ENCODE results near the gene SEZ6. TPM values are rescaled to one million over a fixed set of nuclear protein-coding genes. Genes with fewer than 3 reads are reported as not detected.

The SEZ6 gene
- total RNA-seq (2022) (not detected in 2 replicates), Bru-seq, nascent RNA (not detected), BruChase-seq, experiment 1, labeled RNA remaining after a 6-hour chase (not detected), BruChase-seq, experiment 2, labeled RNA remaining after a 2-hour chase (percentile 5 among the genes with signal in this experiment)
- long read RNA-seq, partial matches to known transcripts, result 0 of 2 reads
- long read RNA-seq, other reads (novel, unspliced or antisense), result 2 of 2 reads

GRCh38 chr17:29005936-29006511, at the start of gene SEZ6:
Gene SEZ6 (minus strand): TSS chr17:29006033. CDS start chr17:29005869, 164 bp downstream.
- Mint-ChIP-seq H3K27me3 (ENCODE audit: unreplicated experiment) (peaks cover 96% of the 10 kb centered on the region), H3K27ac (ENCODE audit: unreplicated experiment) (no peak within 1 kb of the TSS), H3K36me3 (ENCODE audit: insufficient read depth, unreplicated experiment) (peaks cover 7% of the 10 kb centered on the region), H3K4me1 (ENCODE audit: low read depth, unreplicated experiment) (no peaks in the 10 kb centered on the region), H3K4me3 (ENCODE audit: low read depth, unreplicated experiment) (no peak within 1 kb of the TSS), H3K9me3 (ENCODE audit: low read depth, unreplicated experiment) (no peaks in the 10 kb centered on the region)
- BruUV-seq (replicated peaks), result no TSS peak
- no peak for TF ChIP-seq CTCF (IDR thresholded peaks at IDR 0.05; ENCODE audit: unreplicated experiment)
- peak; percentile 69 for DNase-seq
- intact Hi-C loops (cut with micrococcal nuclease; ENCODE audit: unreplicated experiment), result no loop called here
- CTCF ChIA-PET, result no interaction called here

- no peaks in the 10 kb centered on the region for H3K36me3 Mint-ChIP-seq (ENCODE audit: insufficient read depth, unreplicated experiment)
- DNase-seq, result no peak
- no peaks in the 10 kb centered on the region for H3K9me3 Mint-ChIP-seq (ENCODE audit: low read depth, unreplicated experiment)
- no peaks in the 10 kb centered on the region for H3K4me1 Mint-ChIP-seq (ENCODE audit: low read depth, unreplicated experiment)
- CTCF ChIA-PET, result no interaction called here
- no peak overlapping the region for H3K27ac Mint-ChIP-seq (ENCODE audit: unreplicated experiment)
- no peak for TF ChIP-seq CTCF (IDR thresholded peaks at IDR 0.05; ENCODE audit: unreplicated experiment)
- intact Hi-C loops (cut with micrococcal nuclease; ENCODE audit: unreplicated experiment), result no loop called here
- H3K27me3 Mint-ChIP-seq (ENCODE audit: unreplicated experiment), result peaks cover 46% of the 10 kb centered on the region
- no TSS peak for BruUV-seq (replicated peaks)
- no peak overlapping the region for H3K4me3 Mint-ChIP-seq (ENCODE audit: low read depth, unreplicated experiment)
Measured at GRCh38 chr17:29054835-29055234, 49.0 kb upstream of the SEZ6 start.

- H3K27me3 Mint-ChIP-seq (ENCODE audit: unreplicated experiment), result peaks cover 60% of the 10 kb centered on the region
Measured at GRCh38 chr17:29051731-29052130, 45.9 kb upstream of the SEZ6 start.

GRCh38 chr17:29051194-29051593, 45.4 kb upstream of the SEZ6 start:
- TF ChIP-seq CTCF (IDR thresholded peaks at IDR 0.05; ENCODE audit: unreplicated experiment), result no peak
- BruUV-seq (replicated peaks), result no TSS peak
- intact Hi-C loops (cut with micrococcal nuclease; ENCODE audit: unreplicated experiment), result no loop called here
- H3K9me3 Mint-ChIP-seq (ENCODE audit: low read depth, unreplicated experiment), result no peaks in the 10 kb centered on the region
- CTCF ChIA-PET, result interaction anchor here (0.5 kb wide), 1 partner anchor 179 kb away, joined by 5 read pairs; no protein-coding TSS in a partner anchor
- peaks cover 60% of the 10 kb centered on the region for H3K27me3 Mint-ChIP-seq (ENCODE audit: unreplicated experiment)
- H3K27ac Mint-ChIP-seq (ENCODE audit: unreplicated experiment), result no peak overlapping the region
- no peak overlapping the region for H3K4me3 Mint-ChIP-seq (ENCODE audit: low read depth, unreplicated experiment)
- H3K4me1 Mint-ChIP-seq (ENCODE audit: low read depth, unreplicated experiment), result peaks cover 6% of the 10 kb centered on the region
- no peak for DNase-seq
- H3K36me3 Mint-ChIP-seq (ENCODE audit: insufficient read depth, unreplicated experiment), result no peaks in the 10 kb centered on the region

More at GRCh38 chr17:29051731-29052130, 45.9 kb upstream of the SEZ6 start:
- H3K9me3 Mint-ChIP-seq (ENCODE audit: low read depth, unreplicated experiment), result no peaks in the 10 kb centered on the region
- DNase-seq, result no peak
- no peak for TF ChIP-seq CTCF (IDR thresholded peaks at IDR 0.05; ENCODE audit: unreplicated experiment)
- H3K27ac Mint-ChIP-seq (ENCODE audit: unreplicated experiment), result no peak overlapping the region
- H3K36me3 Mint-ChIP-seq (ENCODE audit: insufficient read depth, unreplicated experiment), result no peaks in the 10 kb centered on the region
- intact Hi-C loops (cut with micrococcal nuclease; ENCODE audit: unreplicated experiment), result no loop called here
- CTCF ChIA-PET, result no interaction called here
- peaks cover under 1% of the 10 kb centered on the region for H3K4me1 Mint-ChIP-seq (ENCODE audit: low read depth, unreplicated experiment)
- H3K4me3 Mint-ChIP-seq (ENCODE audit: low read depth, unreplicated experiment), result no peak overlapping the region
- no TSS peak for BruUV-seq (replicated peaks)
